Ectodermal cell (in vitro differentiated cells): ENCODE results near the gene PYM1.

Source experiments
- H3K27ac ChIP-seq: 2 replicates; pipeline ENCODE4 v1.7.0; 2013; ENCODE audit warnings: mild to moderate bottlenecking, low read depth, low read length; ENCODE audit not compliant: insufficient read depth, poor library complexity, severe bottlenecking
- H3K27me3 ChIP-seq: 2 replicates; pipeline ENCODE4 v1.7.0; 2013; ENCODE audit warnings: mild to moderate bottlenecking, low read length; ENCODE audit not compliant: insufficient read depth, control insufficient read depth, poor library complexity, severe bottlenecking
- H3K36me3 ChIP-seq: one replicate; pipeline ENCODE4 v1.7.0; 2013; ENCODE audit warnings: low read length; ENCODE audit not compliant: control insufficient read depth, insufficient read depth
- H3K4me1 ChIP-seq: one replicate; pipeline ENCODE4 v1.7.0; 2013; ENCODE audit warnings: low read length; ENCODE audit not compliant: control insufficient read depth, insufficient read depth
- H3K4me3 ChIP-seq: 2 replicates; pipeline ENCODE4 v1.7.0; 2013; ENCODE audit warnings: low read depth, low read length, control low read depth; ENCODE audit not compliant: insufficient read depth
- H3K9me3 ChIP-seq: 2 replicates; pipeline ENCODE4 v1.7.0; 2013; ENCODE audit warnings: mild to moderate bottlenecking, low read length, moderate library complexity; ENCODE audit not compliant: control insufficient read depth
- WGBS, 2 experiments: methylation state at CpG; one replicate each; pipeline ENCODE4 v1.1.7; 2013; ENCODE audit warnings: missing lambda C conversion rate in 2 of 2; 5-methylcytosine and 5-hydroxymethylcytosine counted together

The PYM1 gene

DNA sequence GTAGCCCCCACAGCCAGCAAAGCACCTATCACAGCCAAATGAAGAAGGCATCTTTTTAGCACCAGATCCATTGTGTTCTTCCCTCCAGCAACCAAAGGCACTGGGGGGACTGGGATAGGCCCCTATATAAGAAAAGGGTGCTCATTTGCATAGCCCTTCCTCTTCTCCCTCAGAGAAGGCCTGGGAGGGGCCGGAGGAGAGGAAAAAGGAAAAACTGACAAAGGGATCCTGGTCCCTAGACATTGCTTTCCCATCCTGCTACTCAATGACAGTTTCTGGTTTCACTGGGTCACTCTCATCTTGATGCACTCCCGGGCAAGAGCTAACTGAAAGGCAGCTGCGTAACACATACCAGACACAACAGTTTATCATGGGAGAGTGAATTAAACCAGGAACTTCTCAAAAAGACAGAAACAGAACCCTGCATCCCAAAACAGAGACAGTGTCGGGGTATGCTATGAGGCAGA lies 38.3 kb upstream of the PYM1 start, which contains the start of gene PMEL:
PMEL (minus strand) TSS at position 102 of the 467 bp plus-strand sequence; CDS start at position 71, 31 bp downstream.
- Histone ChIP-seq H3K4me1 (peaks cover 12% of the 10 kb centered on the region), H3K4me3 (peak within 1 kb of the TSS; percentile 87), H3K36me3 (peaks cover 2% of the 10 kb centered on the region), H3K27ac (peak within 1 kb of the TSS; percentile 67), H3K27me3 (no peaks in the 10 kb centered on the region), H3K9me3 (no peaks in the 10 kb centered on the region)
- 3 to 15% methylated on average over 4 of the region's 4 CpGs for WGBS, 2 experiments

DNA sequence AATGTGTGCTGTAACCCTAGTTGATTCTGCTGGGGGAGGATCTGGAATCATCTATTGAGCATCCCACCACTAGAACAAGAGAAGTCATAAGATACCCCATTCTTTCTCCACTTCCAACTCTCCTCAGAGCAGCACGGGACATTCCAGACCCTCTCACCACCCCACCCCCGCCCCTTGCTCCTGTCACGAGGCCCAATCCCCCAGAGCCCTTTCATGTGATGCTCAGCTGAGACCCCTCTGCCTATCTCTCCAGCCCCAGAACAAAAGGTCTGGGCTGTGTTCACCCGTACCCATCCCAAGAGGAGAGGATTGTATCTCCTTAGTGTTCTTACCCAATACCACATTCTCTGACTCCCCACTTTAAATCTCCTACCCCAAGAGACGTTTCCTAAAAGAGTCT lies 37.5 kb upstream of the PYM1 start:
- peak overlapping the region; percentile 67 for H3K27ac ChIP-seq
- H3K4me1 ChIP-seq, result peaks cover 12% of the 10 kb centered on the region
- H3K9me3 ChIP-seq, result no peaks in the 10 kb centered on the region
- no peaks in the 10 kb centered on the region for H3K36me3 ChIP-seq
- peak overlapping the region; percentile 87 for H3K4me3 ChIP-seq
- H3K27me3 ChIP-seq, result no peaks in the 10 kb centered on the region
- 20 to 27% methylated on average over 5 of the region's 5 CpGs for WGBS, 2 experiments

DNA sequence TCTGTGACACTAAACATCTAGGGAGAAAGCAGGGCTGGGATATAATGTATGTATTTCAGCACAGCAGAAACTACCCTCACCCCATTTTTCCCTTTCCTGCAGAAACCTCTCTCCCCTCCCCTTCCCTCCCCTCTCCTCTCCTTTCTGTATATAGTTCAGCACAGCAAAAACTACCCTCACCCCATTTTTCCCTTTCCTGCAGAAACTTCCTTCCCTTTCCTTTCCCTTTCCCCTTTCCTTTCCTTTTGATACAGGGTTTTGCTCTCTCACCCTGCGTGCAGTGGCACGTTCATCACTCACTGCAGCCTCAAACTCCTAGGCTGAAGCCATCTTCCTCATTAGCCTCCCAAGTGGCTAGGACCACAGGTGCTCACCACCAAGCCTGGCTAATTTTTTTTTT lies 36.1 kb upstream of the PYM1 start:
- Histone ChIP-seq H3K4me1 (peaks cover 12% of the 10 kb centered on the region), H3K27me3 (no peaks in the 10 kb centered on the region), H3K4me3 (no peak overlapping the region), H3K36me3 (peaks cover under 1% of the 10 kb centered on the region), H3K9me3 (no peaks in the 10 kb centered on the region), H3K27ac (no peak overlapping the region)
- WGBS, 2 experiments, result 90 to 93% methylated on average over 2 of the region's 2 CpGs

DNA sequence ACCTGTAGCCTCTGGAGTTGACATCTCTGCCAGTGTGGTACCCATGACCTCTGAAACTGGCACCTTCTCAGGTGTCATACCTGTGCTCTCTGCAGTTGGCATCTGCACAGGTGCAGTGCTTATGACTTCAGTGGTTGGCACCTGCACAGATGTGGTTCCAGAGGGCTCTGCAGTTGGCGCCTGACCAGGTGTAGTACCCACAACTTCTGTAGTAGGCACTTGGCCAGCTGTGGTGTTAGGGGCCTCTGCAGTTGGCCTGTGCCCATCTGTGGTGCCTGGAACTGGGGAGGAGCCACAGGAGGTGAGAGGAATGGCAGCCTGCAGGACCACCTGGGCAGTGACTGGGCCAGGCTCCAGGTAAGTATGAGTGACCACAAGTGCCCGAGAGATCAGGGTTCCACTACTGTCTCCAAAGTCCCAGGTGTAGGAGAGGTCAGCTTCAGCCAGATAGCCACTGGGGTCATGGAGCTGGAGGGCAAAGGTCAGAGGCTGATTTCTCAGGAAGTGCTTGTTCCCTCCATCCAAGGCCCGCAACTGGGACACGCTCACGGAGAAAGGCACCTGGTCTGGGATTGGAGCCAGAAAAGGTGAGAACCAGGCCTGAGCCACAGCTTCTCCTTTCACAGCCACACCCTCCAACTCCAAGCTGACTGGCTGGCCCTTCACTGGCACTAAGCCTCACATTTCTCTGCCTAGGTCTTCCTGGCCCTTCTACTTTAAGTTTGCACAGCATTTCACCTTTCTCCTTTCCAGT lies 29.6 kb upstream of the PYM1 start:
- no peak overlapping the region for H3K4me3 ChIP-seq
- 91 to 95% methylated on average over 5 of the region's 5 CpGs for WGBS, 2 experiments
- H3K9me3 ChIP-seq, result no peaks in the 10 kb centered on the region
- no peaks in the 10 kb centered on the region for H3K4me1 ChIP-seq
- H3K36me3 ChIP-seq, result peaks cover 35% of the 10 kb centered on the region
- no peak overlapping the region for H3K27ac ChIP-seq
- no peaks in the 10 kb centered on the region for H3K27me3 ChIP-seq

DNA sequence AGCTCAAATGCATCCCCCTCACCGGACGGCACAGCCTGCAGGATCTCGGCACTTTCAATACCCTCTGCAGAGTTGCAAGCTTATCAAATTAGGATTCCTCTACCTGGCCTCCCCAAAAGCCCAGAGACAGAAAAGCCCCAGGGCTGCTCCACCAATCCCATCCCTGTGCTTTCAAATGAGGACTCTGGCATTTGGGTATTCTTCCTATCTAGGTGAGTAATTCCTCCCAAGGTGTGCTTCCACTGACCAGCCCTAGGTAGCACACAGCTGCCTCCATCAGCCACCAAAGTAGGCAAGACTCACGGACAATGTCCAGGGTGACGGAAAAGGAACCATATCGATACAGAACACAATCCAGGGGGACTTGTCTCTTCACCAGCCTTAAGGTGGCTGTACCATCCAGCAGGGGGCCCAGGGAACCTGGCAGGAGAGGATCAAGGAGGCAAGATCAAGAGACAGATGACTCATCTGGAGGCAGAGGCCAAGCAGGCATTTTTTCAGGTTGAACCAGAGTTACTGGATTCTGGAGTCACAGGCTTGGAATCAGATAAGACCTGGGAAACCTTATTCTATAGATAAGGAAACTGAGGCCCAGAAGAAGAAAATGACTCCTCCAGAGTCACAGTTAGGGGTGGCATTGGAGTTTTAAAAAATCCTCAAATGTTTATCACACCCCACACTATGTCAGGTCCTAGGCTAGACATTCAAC lies 28.3 kb upstream of the PYM1 start:
- H3K27ac ChIP-seq, result no peak overlapping the region

DNA sequence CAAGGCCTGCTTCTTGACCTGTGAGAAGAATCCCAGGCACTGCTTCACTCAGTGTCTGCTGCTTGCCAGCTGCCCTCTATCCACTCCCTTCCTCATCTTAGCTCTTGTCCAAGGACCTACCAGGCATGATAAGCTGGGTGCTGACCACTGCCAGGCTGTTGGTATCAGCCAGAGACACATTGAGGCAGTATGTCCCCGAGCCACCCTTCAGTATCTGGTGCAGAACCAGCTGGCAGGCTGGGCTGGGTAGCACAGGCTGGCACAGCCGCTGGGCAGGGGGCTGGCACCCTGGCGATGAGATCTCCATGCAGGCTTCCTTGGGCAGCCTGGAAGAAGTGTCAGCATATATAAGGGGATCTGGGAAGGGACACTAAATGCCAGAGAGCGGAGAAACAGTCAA lies 27.6 kb upstream of the PYM1 start:
- H3K27me3 ChIP-seq, result no peaks in the 10 kb centered on the region
- H3K27ac ChIP-seq, result no peak overlapping the region
- H3K36me3 ChIP-seq, result peaks cover 35% of the 10 kb centered on the region
- no peak overlapping the region for H3K4me3 ChIP-seq
- WGBS, 2 experiments, result 90 to 93% methylated on average over 4 of the region's 4 CpGs
- no peaks in the 10 kb centered on the region for H3K4me1 ChIP-seq
- H3K9me3 ChIP-seq, result no peaks in the 10 kb centered on the region

More for the DNA sequence above, 28.3 kb upstream of the PYM1 start:
- H3K27me3 ChIP-seq, result no peaks in the 10 kb centered on the region
- peaks cover 35% of the 10 kb centered on the region for H3K36me3 ChIP-seq
- 94 to 97% methylated on average over 6 of the region's 6 CpGs for WGBS, 2 experiments
- no peaks in the 10 kb centered on the region for H3K9me3 ChIP-seq
- no peak overlapping the region for H3K4me3 ChIP-seq
- H3K4me1 ChIP-seq, result no peaks in the 10 kb centered on the region

DNA sequence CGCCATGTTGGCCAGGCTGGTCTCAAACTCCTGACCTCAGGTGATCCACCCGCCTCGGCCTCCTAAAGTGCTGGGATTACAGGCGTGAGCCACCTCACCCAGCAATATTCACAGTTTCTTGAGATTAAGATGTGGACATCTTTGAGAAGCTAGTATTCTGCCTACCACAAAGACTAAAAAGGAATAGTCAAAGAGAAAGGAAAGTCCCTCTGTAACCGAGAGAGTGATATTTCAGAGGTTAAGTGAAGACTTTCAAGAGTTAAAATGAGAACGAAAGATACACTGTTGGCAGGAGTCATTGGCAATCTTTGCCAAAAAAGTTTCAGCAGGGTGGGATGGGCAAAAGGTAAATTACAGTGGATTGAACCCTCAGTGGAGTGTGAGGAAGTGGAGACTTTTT lies 18.9 kb upstream of the PYM1 start:
- no peaks in the 10 kb centered on the region for H3K27me3 ChIP-seq
- 96 to 97% methylated on average over 6 of the region's 6 CpGs for WGBS, 2 experiments
- H3K27ac ChIP-seq, result no peak overlapping the region
- no peaks in the 10 kb centered on the region for H3K4me1 ChIP-seq
- H3K4me3 ChIP-seq, result no peak overlapping the region
- no peaks in the 10 kb centered on the region for H3K9me3 ChIP-seq
- no peaks in the 10 kb centered on the region for H3K36me3 ChIP-seq

DNA sequence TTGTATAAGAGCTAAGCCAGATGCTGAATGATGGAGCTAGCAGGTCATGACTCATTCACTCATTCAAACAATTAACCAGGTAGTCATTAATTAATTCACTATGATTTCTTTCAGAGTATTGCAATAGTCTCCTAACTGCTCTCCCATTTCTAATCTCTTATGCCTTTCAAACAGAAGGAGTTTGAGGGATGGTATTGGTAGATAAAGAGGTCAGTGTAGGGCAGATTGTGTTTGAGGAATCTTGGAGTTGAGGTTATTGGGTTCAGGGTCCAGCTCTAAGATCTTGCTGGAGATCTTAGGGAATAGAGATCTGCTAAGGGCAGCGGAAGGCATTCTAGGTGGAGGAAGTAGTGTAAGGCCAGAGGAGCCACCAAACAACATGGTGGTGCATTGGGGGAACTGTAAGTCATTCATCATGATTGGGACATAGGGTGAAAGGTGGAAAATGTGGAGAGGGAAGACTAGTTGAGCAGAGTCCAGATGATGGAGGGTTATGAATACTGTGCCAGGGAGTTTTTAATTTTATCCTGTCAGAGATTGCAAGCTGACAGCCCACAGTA lies 15.0 kb upstream of the PYM1 start:
- WGBS, 2 experiments, result 94% methylated on average over 1 of the region's 1 CpG
- no peaks in the 10 kb centered on the region for H3K36me3 ChIP-seq

DNA sequence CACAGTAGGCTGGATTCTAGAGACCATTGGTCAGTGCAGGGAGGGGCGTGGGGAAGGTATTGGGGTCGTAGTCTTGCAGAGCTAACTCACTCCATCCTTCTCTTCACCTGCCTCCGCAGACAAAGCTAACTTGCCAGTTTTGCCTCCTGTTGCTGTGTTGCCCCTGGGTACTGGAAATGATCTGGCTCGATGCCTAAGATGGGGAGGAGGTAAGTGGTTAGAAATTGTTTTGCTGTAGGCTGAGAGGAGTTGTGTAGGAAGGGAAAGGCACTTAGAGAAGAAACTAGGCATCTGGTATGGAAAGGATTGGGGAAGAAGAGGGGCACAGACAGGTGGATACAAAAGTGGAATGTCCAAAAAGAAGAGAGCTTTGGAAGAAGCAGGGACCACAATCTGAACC lies 14.4 kb upstream of the PYM1 start:
- no peaks in the 10 kb centered on the region for H3K27me3 ChIP-seq
- H3K36me3 ChIP-seq, result no peaks in the 10 kb centered on the region
- H3K9me3 ChIP-seq, result no peaks in the 10 kb centered on the region
- H3K4me3 ChIP-seq, result no peak overlapping the region
- H3K4me1 ChIP-seq, result peaks cover 6% of the 10 kb centered on the region
- no peak overlapping the region for H3K27ac ChIP-seq
- WGBS, 2 experiments, result 89 to 92% methylated on average over 4 of the region's 4 CpGs

More for the DNA sequence above, 15.0 kb upstream of the PYM1 start:
- Histone ChIP-seq H3K27me3 (no peaks in the 10 kb centered on the region), H3K4me1 (peaks cover 6% of the 10 kb centered on the region), H3K4me3 (no peak overlapping the region), H3K9me3 (no peaks in the 10 kb centered on the region), H3K27ac (no peak overlapping the region)

DNA sequence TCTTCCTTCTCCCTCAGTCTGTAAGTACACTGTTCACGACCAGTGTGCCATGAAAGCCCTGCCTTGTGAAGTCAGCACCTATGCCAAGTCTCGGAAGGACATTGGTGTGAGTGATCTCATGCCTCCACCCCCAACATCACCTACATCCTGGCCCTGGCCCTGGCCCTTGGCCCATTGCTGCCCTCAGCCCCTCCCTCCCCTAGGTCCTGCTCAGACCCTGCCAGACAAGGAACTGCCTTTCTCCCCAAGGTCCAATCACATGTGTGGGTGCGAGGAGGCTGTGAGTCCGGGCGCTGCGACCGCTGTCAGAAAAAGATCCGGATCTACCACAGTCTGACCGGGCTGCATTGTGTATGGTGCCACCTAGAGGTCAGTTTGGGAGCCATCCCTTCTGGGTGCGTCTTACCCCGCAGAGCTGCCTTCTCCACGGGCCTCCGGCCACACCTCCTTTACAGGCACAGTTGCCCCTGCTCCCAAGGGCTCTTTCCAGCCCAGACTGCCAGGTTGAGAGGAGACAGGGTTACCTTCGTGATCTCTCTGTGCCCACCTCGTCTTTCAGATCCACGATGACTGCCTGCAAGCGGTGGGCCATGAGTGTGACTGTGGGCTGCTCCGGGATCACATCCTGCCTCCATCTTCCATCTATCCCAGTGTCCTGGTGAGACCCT lies 12.5 kb upstream of the PYM1 start:
- WGBS, 2 experiments, result 23 to 24% methylated on average over 18 of the region's 18 CpGs
- Histone ChIP-seq H3K27ac (no peak overlapping the region), H3K4me1 (peaks cover 6% of the 10 kb centered on the region), H3K36me3 (no peaks in the 10 kb centered on the region), H3K9me3 (no peaks in the 10 kb centered on the region), H3K4me3 (no peak overlapping the region), H3K27me3 (no peaks in the 10 kb centered on the region)
